HG02763 (cell line): ENCODE data around the gene COL5A2.
A peak's percentile ranks its signal among the peaks of the same experiment; 100 is the strongest.

Source experiments
- ATAC-seq: cut with Tn5 transposase; IDR thresholded peaks from one replicate; pipeline ENCODE4 v1.9.1; 2021; ENCODE audit warnings: mild to moderate bottlenecking, moderate library complexity; ENCODE audit not compliant: unreplicated experiment

Gene COL5A2

GRCh38 chr2:189150033-189150432 lies 29.5 kb downstream of the COL5A2 start:
- no peak for ATAC-seq

DNA sequence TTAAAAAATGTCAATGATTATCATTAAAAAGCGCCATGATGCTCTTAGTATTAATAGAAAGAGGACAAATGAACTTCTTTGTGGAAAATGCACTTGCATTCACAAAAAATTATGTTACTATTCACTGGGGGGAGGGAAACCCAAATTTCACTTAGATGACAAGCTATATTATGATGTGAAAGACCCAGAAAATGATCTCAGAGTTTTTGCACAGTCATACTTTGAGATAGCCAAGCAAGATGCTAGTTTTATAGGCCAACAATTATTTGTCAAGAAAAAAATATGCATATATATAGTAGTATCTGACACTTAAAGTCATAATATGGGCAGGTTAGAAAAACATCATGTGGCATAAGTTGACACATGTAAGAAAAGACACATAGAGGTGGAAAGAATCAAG lies 31.6 kb downstream of the COL5A2 start:
- no peak for ATAC-seq

DNA sequence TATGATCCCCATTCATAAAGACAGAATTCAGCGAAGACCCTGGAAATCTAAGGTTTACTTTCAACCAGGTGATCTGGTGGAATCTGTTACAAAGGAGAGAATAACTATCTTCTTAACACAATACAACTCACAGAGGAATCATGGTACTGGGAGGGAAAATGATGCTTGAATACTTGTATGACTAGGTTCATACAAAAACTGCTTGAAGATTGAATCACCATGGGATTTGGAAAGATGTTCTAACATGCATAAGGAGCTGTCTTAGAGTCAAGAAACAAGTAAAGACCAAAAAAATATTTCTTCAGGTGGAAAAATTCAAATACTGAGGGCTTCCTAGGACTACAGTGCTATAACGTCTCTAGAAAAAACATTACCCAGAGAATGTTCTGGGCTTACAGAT lies 32.2 kb downstream of the COL5A2 start:
- no peak for ATAC-seq

- ATAC-seq = no peak
Measured at GRCh38 chr2:189146553-189146952, 33.0 kb downstream of the COL5A2 start.

DNA sequence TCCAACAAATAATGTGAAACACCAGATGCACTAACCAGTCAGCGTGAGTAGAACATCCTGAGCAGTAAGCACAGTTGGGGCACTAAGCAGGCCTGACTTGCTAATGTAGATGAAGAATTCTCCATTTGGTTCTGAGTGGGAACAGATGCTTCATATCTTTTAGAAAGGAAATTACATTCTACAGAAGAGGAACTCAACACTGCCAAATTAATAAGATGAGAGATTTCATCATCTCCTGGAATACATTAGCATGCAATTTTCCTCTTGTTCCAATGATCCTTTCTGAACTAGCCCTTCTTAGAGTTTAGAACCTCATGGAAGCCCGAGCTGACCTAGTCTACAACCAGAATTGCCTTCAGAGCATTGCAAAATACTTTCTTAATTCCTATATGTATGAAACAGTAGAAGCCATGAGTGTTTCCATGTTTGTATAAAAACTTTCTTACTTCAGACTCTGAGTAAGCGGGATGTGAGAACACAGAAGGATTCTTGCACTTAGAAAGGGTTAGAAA lies 34.8 kb downstream of the COL5A2 start:
- ATAC-seq = no peak

DNA sequence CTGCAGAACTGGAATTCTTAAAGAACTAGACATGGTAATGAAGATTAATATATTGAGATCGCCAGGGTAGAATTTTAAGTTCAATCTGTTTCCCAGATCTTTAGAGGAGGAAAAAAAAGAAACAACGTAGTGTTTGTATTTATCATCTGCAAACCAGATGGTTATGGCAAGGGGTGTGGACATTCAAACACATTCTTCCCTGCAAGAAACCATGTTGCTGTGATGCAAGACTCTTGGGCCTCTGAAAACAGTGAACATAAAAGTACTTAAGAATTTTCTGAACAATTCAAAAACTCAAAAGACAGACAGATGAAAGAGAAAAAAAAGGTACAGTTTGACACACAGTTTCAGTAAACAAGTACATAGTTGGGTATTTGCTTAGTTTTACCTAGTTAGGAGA lies 35.6 kb downstream of the COL5A2 start:
- ATAC-seq = no peak

GRCh38 chr2:189142893-189143759 lies 36.4 kb downstream of the COL5A2 start:
- ATAC-seq = peak; percentile 99

DNA sequence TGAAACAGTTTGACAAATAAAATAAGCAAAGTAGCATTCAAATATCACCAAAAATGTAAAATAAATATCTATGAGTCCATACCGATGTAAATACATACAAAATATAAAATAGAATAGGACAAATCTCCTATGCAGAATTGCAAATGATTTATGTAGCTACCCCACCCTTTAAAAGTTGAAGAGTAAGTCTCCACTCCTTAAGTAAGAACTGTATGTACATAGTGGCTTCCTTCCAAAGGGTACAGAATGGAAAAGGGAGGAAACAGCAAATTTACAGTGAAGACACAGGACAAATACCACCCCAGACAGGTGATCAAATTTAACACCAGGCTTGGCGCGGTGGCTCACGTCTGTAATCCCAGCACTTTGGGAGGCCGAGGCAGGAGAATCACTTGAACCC lies 40.8 kb downstream of the COL5A2 start:
- ATAC-seq = no peak

DNA sequence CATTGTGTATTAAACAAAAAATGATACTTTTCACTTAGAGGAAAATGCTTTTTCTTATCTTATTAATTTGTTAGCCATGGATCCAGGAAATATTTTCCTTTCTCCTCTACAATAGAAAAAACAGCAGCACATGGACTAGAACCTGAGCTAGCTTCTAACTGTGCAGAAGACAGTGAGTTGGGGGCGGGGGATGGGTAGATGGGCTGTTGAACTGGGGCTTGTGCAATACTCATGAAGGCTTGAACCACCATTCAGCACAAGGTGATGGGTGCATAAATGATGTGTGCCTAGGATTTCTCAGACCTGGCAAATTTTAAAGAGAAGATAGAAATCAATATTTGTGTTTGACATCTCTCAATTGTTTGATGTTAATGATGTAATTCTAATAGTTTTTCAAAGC lies 42.0 kb downstream of the COL5A2 start:
- ATAC-seq = no peak

- ATAC-seq = no peak
Measured at GRCh38 chr2:189134485-189134884, 45.1 kb downstream of the COL5A2 start.

DNA sequence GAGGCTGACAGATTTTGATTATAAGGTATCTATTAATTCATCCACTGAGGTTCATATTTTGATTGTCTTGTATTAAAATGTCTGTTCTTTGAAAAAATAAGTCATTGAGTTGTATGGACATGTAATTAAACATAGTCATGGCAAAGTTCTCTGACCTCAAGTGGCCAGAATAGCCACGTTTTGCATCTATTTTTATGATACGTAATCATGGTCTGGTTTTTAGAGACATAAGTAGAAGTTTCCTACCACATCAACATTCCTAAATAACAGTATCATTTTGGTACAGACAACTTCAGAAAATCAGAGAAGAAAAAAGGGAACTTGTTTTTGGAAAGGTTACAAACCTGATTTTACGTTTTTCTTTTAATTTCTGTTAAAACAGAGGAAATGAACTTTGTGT lies 47.6 kb downstream of the COL5A2 start:
- ATAC-seq = no peak

GRCh38 chr2:189129971-189130370 lies 49.6 kb downstream of the COL5A2 start:
- ATAC-seq = no peak

GRCh38 chr2:189128970-189129369 lies 50.6 kb downstream of the COL5A2 start:
- no peak for ATAC-seq

GRCh38 chr2:189127756-189128155 lies 51.8 kb downstream of the COL5A2 start:
- no peak for ATAC-seq

DNA sequence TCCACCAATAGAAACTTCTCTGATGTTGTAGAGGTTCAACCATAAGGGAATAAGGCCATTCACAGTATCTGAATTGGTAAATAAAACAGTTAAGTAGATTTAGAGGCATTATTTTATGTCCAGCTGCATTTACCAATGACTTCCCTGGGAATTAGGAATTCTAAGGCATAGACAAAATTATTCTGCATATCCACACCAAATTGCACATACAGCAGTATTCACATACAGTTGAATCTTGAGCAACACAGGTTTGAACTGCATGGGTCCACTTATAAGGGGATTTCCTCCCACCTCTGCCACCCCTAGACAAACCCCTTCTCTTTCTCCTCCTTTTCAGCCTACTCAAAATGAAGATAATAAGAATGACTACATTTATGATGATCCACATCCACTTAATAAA lies 54.4 kb downstream of the COL5A2 start:
- no peak for ATAC-seq

- ATAC-seq = no peak
Measured at GRCh38 chr2:189124175-189124574, 55.4 kb downstream of the COL5A2 start.

GRCh38 chr2:189118386-189118785 lies 61.2 kb downstream of the COL5A2 start:
- ATAC-seq = no peak

DNA sequence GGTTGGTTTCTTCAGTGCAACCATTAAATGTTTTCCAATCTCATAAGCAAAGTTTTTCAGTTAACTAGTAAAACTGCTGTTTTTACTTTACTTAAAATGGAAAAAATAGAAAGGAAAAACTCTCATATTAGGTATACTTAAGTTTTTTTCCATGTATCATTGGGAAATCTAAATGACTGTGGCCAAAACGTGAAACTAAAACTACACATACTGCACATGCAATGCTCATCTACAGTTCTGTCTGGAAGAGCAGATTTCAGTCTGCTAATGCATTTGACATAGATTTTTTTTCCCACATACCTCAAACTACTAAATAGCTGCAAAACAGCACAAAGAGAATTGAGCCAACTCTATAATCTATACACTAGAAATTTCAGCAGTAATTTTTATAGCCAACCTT lies 62.6 kb downstream of the COL5A2 start:
- ATAC-seq = no peak

- ATAC-seq = no peak
Measured at GRCh38 chr2:189116087-189116486, 63.5 kb downstream of the COL5A2 start.

- no peak for ATAC-seq
Measured at GRCh38 chr2:189115126-189115525, 64.4 kb downstream of the COL5A2 start.

DNA sequence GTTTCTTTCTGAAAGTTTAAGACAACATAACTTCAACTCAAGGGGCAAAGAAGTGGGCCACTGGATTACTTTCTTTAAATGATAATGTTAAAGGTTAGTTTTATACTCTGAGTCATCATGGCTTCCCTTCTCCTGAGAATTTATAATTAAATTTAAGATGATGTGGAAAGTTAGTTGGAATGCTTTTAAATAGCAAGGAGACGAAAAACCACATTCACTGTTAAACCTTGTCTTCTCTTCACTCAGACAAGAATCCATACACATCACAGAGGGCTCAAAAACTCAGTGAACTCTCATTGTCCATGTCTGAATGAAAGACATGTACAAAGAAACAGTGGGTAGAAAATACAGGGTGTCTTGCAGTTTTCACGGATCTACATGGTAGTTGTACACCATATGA lies 65.6 kb downstream of the COL5A2 start:
- ATAC-seq = no peak

- ATAC-seq = no peak
Measured at GRCh38 chr2:189111063-189111715, 68.4 kb downstream of the COL5A2 start.
